Measurements from ENCODE around the gene LARP4B.

The LARP4B gene

DNA sequence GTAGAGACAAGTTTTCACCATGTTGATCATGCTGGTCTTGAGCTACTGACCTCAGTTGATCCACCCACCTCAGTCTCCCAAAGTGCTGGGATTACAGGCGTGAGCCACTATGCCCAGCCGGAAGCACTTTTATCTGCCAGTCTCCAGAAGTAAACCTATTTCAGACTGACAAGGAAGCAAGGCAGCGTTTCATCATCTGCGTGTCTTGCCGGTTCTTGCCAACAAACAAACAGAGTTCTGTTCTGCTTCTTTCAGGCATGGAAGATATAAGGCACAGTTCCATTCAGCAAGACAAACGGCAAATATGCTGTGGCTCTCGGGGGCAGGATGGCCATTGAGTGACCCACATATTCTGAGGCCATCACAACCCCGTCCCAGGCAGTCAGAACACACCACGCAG, 15.5 kb upstream of the LARP4B start:
- H3K4me1 Mint-ChIP-seq, result no peaks in the 10 kb centered on the region
- H3K9me3 Mint-ChIP-seq, result no peaks in the 10 kb centered on the region
- no peaks in the 10 kb centered on the region for H3K27me3 Mint-ChIP-seq (ENCODE audit: low read depth)
- no peaks in the 10 kb centered on the region for H3K36me3 Mint-ChIP-seq (ENCODE audit: low read depth)
- no peak overlapping the region for H3K27ac Mint-ChIP-seq
- H3K4me3 Mint-ChIP-seq, result no peak overlapping the region
- TF ChIP-seq CTCF (IDR thresholded peaks at IDR 0.05; ENCODE audit: unreplicated experiment in 3 of 3), result no peak

DNA sequence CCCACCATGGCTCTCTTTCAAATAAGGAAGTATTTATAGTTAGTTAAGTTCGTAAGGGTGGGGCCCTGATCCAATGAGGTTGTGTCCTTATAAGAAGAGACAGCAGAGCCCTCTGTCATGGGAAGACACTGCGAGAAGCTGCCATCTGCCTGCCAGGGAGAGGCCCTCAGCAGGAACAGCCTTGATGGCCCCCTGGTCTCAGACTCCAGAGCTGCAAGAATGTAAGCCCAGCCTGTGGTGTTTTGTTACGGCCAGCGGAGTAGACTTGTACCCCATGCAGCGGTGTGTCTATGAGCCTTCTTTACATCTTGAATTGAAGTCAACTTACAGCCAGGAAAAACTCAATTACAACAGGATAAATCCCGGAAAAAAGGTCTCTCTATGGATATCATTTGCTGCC, 14.3 kb upstream of the LARP4B start:
- H3K36me3 Mint-ChIP-seq (ENCODE audit: low read depth), result no peaks in the 10 kb centered on the region
- no peak for TF ChIP-seq CTCF (IDR thresholded peaks at IDR 0.05; ENCODE audit: unreplicated experiment in 3 of 3)
- H3K4me1 Mint-ChIP-seq, result no peaks in the 10 kb centered on the region
- H3K4me3 Mint-ChIP-seq, result no peak overlapping the region
- H3K9me3 Mint-ChIP-seq, result no peaks in the 10 kb centered on the region
- H3K27ac Mint-ChIP-seq, result no peak overlapping the region
- peaks cover 1% of the 10 kb centered on the region for H3K27me3 Mint-ChIP-seq (ENCODE audit: low read depth)

- Mint-ChIP-seq H3K27me3 (ENCODE audit: low read depth) (peaks cover 5% of the 10 kb centered on the region), H3K36me3 (ENCODE audit: low read depth) (no peaks in the 10 kb centered on the region), H3K4me3 (no peak overlapping the region), H3K27ac (no peak overlapping the region), H3K9me3 (no peaks in the 10 kb centered on the region), H3K4me1 (no peaks in the 10 kb centered on the region)
- no peak for TF ChIP-seq CTCF (IDR thresholded peaks at IDR 0.05; ENCODE audit: unreplicated experiment in 3 of 3)
These were observed 12.7 kb upstream of the LARP4B start for GRCh38 chr10:944034-944831.

- H3K36me3 Mint-ChIP-seq (ENCODE audit: low read depth), result no peaks in the 10 kb centered on the region
- H3K27ac Mint-ChIP-seq, result no peak overlapping the region
- no peaks in the 10 kb centered on the region for H3K4me1 Mint-ChIP-seq
- H3K27me3 Mint-ChIP-seq (ENCODE audit: low read depth), result peaks cover 5% of the 10 kb centered on the region
- no peak overlapping the region for H3K4me3 Mint-ChIP-seq
- H3K9me3 Mint-ChIP-seq, result no peaks in the 10 kb centered on the region
- TF ChIP-seq CTCF (IDR thresholded peaks at IDR 0.05; ENCODE audit: unreplicated experiment in 3 of 3), result no peak
These were observed 12.0 kb upstream of the LARP4B start for GRCh38 chr10:943334-944033.

- no peaks in the 10 kb centered on the region for H3K4me1 Mint-ChIP-seq
- no peak overlapping the region for H3K4me3 Mint-ChIP-seq
- no peaks in the 10 kb centered on the region for H3K36me3 Mint-ChIP-seq (ENCODE audit: low read depth)
- H3K27ac Mint-ChIP-seq, result no peak overlapping the region
- H3K27me3 Mint-ChIP-seq (ENCODE audit: low read depth), result peaks cover 5% of the 10 kb centered on the region
- H3K9me3 Mint-ChIP-seq, result no peaks in the 10 kb centered on the region
- no peak for TF ChIP-seq CTCF (IDR thresholded peaks at IDR 0.05; ENCODE audit: unreplicated experiment in 3 of 3)
These were observed 7.6 kb upstream of the LARP4B start for GRCh38 chr10:938941-939678.
